ENCODE data around the gene MYOCOS.

Gene MYOCOS
- 0 to 0.77 (median 0.09) reads per million in 3 donors for total RNA-seq

GRCh38 chr1:171622152-171622462 is at the start of gene MYOCOS:
Gene MYOCOS, plus strand, starts transcription at chr1:171622243. Its CDS starts 1,641 bp downstream, at chr1:171623884.
- no peaks in the 10 kb centered on the region for H3K27me3 ChIP-seq (replicated peaks; ENCODE audit: control insufficient read depth, insufficient read depth, low read length, poor library complexity, severe bottlenecking)
- no peaks in the 10 kb centered on the region for H3K36me3 ChIP-seq (ENCODE audit: control insufficient read depth, insufficient read depth, low read length)
- no peak within 1 kb of the TSS for H3K4me3 ChIP-seq (ENCODE audit: insufficient read depth, low read depth, low read length, poor library complexity, severe bottlenecking)
- H3K4me1 ChIP-seq (ENCODE audit: control insufficient read depth, insufficient read depth, low read length, poor library complexity, severe bottlenecking) = no peaks in the 10 kb centered on the region
- no peak within 1 kb of the TSS for H3K27ac ChIP-seq (ENCODE audit: insufficient read depth, low read length, poor library complexity, severe bottlenecking)
- DNase-seq = no peak
- no peaks in the 10 kb centered on the region for H3K9me3 ChIP-seq (ENCODE audit: control insufficient read depth, low read length)

- Histone ChIP-seq H3K4me3 (ENCODE audit: insufficient read depth, low read depth, low read length, poor library complexity, severe bottlenecking) (no peak overlapping the region), H3K36me3 (ENCODE audit: control insufficient read depth, insufficient read depth, low read length) (peaks cover 80% of the 10 kb centered on the region), H3K9me3 (ENCODE audit: control insufficient read depth, low read length) (no peaks in the 10 kb centered on the region), H3K4me1 (ENCODE audit: control insufficient read depth, insufficient read depth, low read length, poor library complexity, severe bottlenecking) (no peaks in the 10 kb centered on the region), H3K27me3 (replicated peaks; ENCODE audit: control insufficient read depth, insufficient read depth, low read length, poor library complexity, severe bottlenecking) (no peaks in the 10 kb centered on the region), H3K27ac (ENCODE audit: insufficient read depth, low read length, poor library complexity, severe bottlenecking) (no peak overlapping the region)
- DNase-seq = no peak
Observed at GRCh38 chr1:171576144-171576543, 45.9 kb upstream of the MYOCOS start.

GRCh38 chr1:171581226-171581625 is 40.8 kb upstream of the MYOCOS start:
- no peaks in the 10 kb centered on the region for H3K9me3 ChIP-seq (ENCODE audit: control insufficient read depth, low read length)
- no peak overlapping the region for H3K27ac ChIP-seq (ENCODE audit: insufficient read depth, low read length, poor library complexity, severe bottlenecking)
- no peak overlapping the region for H3K4me3 ChIP-seq (ENCODE audit: insufficient read depth, low read depth, low read length, poor library complexity, severe bottlenecking)
- no peaks in the 10 kb centered on the region for H3K27me3 ChIP-seq (replicated peaks; ENCODE audit: control insufficient read depth, insufficient read depth, low read length, poor library complexity, severe bottlenecking)
- no peak for DNase-seq
- H3K4me1 ChIP-seq (ENCODE audit: control insufficient read depth, insufficient read depth, low read length, poor library complexity, severe bottlenecking) = no peaks in the 10 kb centered on the region
- H3K36me3 ChIP-seq (ENCODE audit: control insufficient read depth, insufficient read depth, low read length) = peaks cover 92% of the 10 kb centered on the region

- Histone ChIP-seq H3K27me3 (replicated peaks; ENCODE audit: control insufficient read depth, insufficient read depth, low read length, poor library complexity, severe bottlenecking) (no peaks in the 10 kb centered on the region), H3K27ac (ENCODE audit: insufficient read depth, low read length, poor library complexity, severe bottlenecking) (no peak overlapping the region), H3K9me3 (ENCODE audit: control insufficient read depth, low read length) (no peaks in the 10 kb centered on the region), H3K36me3 (ENCODE audit: control insufficient read depth, insufficient read depth, low read length) (peaks cover 88% of the 10 kb centered on the region), H3K4me1 (ENCODE audit: control insufficient read depth, insufficient read depth, low read length, poor library complexity, severe bottlenecking) (no peaks in the 10 kb centered on the region), H3K4me3 (ENCODE audit: insufficient read depth, low read depth, low read length, poor library complexity, severe bottlenecking) (no peak overlapping the region)
- no peak for DNase-seq
Observed at GRCh38 chr1:171581766-171582165, 40.3 kb upstream of the MYOCOS start.

- no peak overlapping the region for H3K4me3 ChIP-seq (ENCODE audit: insufficient read depth, low read depth, low read length, poor library complexity, severe bottlenecking)
- no peak overlapping the region for H3K27ac ChIP-seq (ENCODE audit: insufficient read depth, low read length, poor library complexity, severe bottlenecking)
- H3K9me3 ChIP-seq (ENCODE audit: control insufficient read depth, low read length) = no peaks in the 10 kb centered on the region
- no peak for DNase-seq
- H3K27me3 ChIP-seq (replicated peaks; ENCODE audit: control insufficient read depth, insufficient read depth, low read length, poor library complexity, severe bottlenecking) = no peaks in the 10 kb centered on the region
- H3K36me3 ChIP-seq (ENCODE audit: control insufficient read depth, insufficient read depth, low read length) = peaks cover 89% of the 10 kb centered on the region
- H3K4me1 ChIP-seq (ENCODE audit: control insufficient read depth, insufficient read depth, low read length, poor library complexity, severe bottlenecking) = no peaks in the 10 kb centered on the region
Observed at GRCh38 chr1:171582589-171582988, 39.5 kb upstream of the MYOCOS start.

GRCh38 chr1:171583591-171584201 is 38.3 kb upstream of the MYOCOS start:
- DNase-seq = no peak
- Histone ChIP-seq H3K4me3 (ENCODE audit: insufficient read depth, low read depth, low read length, poor library complexity, severe bottlenecking) (no peak overlapping the region), H3K4me1 (ENCODE audit: control insufficient read depth, insufficient read depth, low read length, poor library complexity, severe bottlenecking) (no peaks in the 10 kb centered on the region), H3K9me3 (ENCODE audit: control insufficient read depth, low read length) (no peaks in the 10 kb centered on the region), H3K27ac (ENCODE audit: insufficient read depth, low read length, poor library complexity, severe bottlenecking) (no peak overlapping the region), H3K36me3 (ENCODE audit: control insufficient read depth, insufficient read depth, low read length) (peaks cover 88% of the 10 kb centered on the region), H3K27me3 (replicated peaks; ENCODE audit: control insufficient read depth, insufficient read depth, low read length, poor library complexity, severe bottlenecking) (no peaks in the 10 kb centered on the region)

GRCh38 chr1:171585715-171586114 is 36.3 kb upstream of the MYOCOS start:
- H3K9me3 ChIP-seq (ENCODE audit: control insufficient read depth, low read length) = no peaks in the 10 kb centered on the region
- H3K27me3 ChIP-seq (replicated peaks; ENCODE audit: control insufficient read depth, insufficient read depth, low read length, poor library complexity, severe bottlenecking) = no peaks in the 10 kb centered on the region
- H3K36me3 ChIP-seq (ENCODE audit: control insufficient read depth, insufficient read depth, low read length) = peaks cover 88% of the 10 kb centered on the region
- DNase-seq = no peak
- H3K27ac ChIP-seq (ENCODE audit: insufficient read depth, low read length, poor library complexity, severe bottlenecking) = no peak overlapping the region
- no peaks in the 10 kb centered on the region for H3K4me1 ChIP-seq (ENCODE audit: control insufficient read depth, insufficient read depth, low read length, poor library complexity, severe bottlenecking)
- H3K4me3 ChIP-seq (ENCODE audit: insufficient read depth, low read depth, low read length, poor library complexity, severe bottlenecking) = no peak overlapping the region

GRCh38 chr1:171588230-171588629 is 33.8 kb upstream of the MYOCOS start:
- no peak for DNase-seq
- Histone ChIP-seq H3K4me3 (ENCODE audit: insufficient read depth, low read depth, low read length, poor library complexity, severe bottlenecking) (no peak overlapping the region), H3K27me3 (replicated peaks; ENCODE audit: control insufficient read depth, insufficient read depth, low read length, poor library complexity, severe bottlenecking) (no peaks in the 10 kb centered on the region), H3K9me3 (ENCODE audit: control insufficient read depth, low read length) (no peaks in the 10 kb centered on the region), H3K36me3 (ENCODE audit: control insufficient read depth, insufficient read depth, low read length) (peaks cover 84% of the 10 kb centered on the region), H3K4me1 (ENCODE audit: control insufficient read depth, insufficient read depth, low read length, poor library complexity, severe bottlenecking) (no peaks in the 10 kb centered on the region), H3K27ac (ENCODE audit: insufficient read depth, low read length, poor library complexity, severe bottlenecking) (no peak overlapping the region)

GRCh38 chr1:171590022-171590421 is 32.0 kb upstream of the MYOCOS start:
- Histone ChIP-seq H3K4me3 (ENCODE audit: insufficient read depth, low read depth, low read length, poor library complexity, severe bottlenecking) (no peak overlapping the region), H3K9me3 (ENCODE audit: control insufficient read depth, low read length) (no peaks in the 10 kb centered on the region), H3K36me3 (ENCODE audit: control insufficient read depth, insufficient read depth, low read length) (peaks cover 71% of the 10 kb centered on the region), H3K27ac (ENCODE audit: insufficient read depth, low read length, poor library complexity, severe bottlenecking) (no peak overlapping the region), H3K27me3 (replicated peaks; ENCODE audit: control insufficient read depth, insufficient read depth, low read length, poor library complexity, severe bottlenecking) (no peaks in the 10 kb centered on the region), H3K4me1 (ENCODE audit: control insufficient read depth, insufficient read depth, low read length, poor library complexity, severe bottlenecking) (no peaks in the 10 kb centered on the region)
- no peak for DNase-seq

- no peak for DNase-seq
- Histone ChIP-seq H3K4me1 (ENCODE audit: control insufficient read depth, insufficient read depth, low read length, poor library complexity, severe bottlenecking) (no peaks in the 10 kb centered on the region), H3K27ac (ENCODE audit: insufficient read depth, low read length, poor library complexity, severe bottlenecking) (no peak overlapping the region), H3K9me3 (ENCODE audit: control insufficient read depth, low read length) (no peaks in the 10 kb centered on the region), H3K4me3 (ENCODE audit: insufficient read depth, low read depth, low read length, poor library complexity, severe bottlenecking) (no peak overlapping the region), H3K27me3 (replicated peaks; ENCODE audit: control insufficient read depth, insufficient read depth, low read length, poor library complexity, severe bottlenecking) (no peaks in the 10 kb centered on the region), H3K36me3 (ENCODE audit: control insufficient read depth, insufficient read depth, low read length) (peaks cover 26% of the 10 kb centered on the region)
Observed at GRCh38 chr1:171595324-171595723, 26.7 kb upstream of the MYOCOS start.

Data from effector memory CD4-positive, alpha-beta T cell (primary cell).